Psoas muscle (tissue), 8 donors: ENCODE data around the gene TMEM271. TPM values are rescaled to one million over a fixed set of nuclear protein-coding genes. Genes with fewer than 3 reads are reported as not detected.

Experiments
- ATAC-seq, 4 donors: fragments of 200-7000 bp; cut with Tn5 transposase; one replicate each; pipeline ENCODE4 v1.9.1; 2020; ENCODE audit warnings: moderate library complexity in 3 of 4, mild to moderate bottlenecking in 2 of 4
- DNase-seq, 2 donors: peaks; one replicate each; pipeline ENCODE4 v3.0.0-alpha.2; 2020
- H3K27ac ChIP-seq: fragments of 200-600 bp; one replicate; pipeline ENCODE4 v1.8.0; 2022
- H3K27me3 ChIP-seq, 3 donors: fragments of 200-600 bp in 1 of 3; one replicate each; pipeline versions ENCODE4 v1.6.1 to v1.8.0; 2013 to 2022; ENCODE audit warnings: low read length in 2 of 3, mild to moderate bottlenecking in 2 of 3, moderate library complexity in 1 of 3; ENCODE audit not compliant: insufficient read depth in 3 of 3
- H3K36me3 ChIP-seq, 2 donors: fragments of 200-600 bp in 1 of 2; one replicate each; pipeline versions ENCODE4 v1.6.1 to v1.8.0; 2013 to 2022; ENCODE audit warnings: low read depth in 1 of 2, mild to moderate bottlenecking in 1 of 2, moderate library complexity in 1 of 2; ENCODE audit not compliant: insufficient read depth in 1 of 2
- H3K4me1 ChIP-seq: fragments of 200-600 bp; one replicate; pipeline ENCODE4 v1.8.0; 2022
- H3K4me3 ChIP-seq: fragments of 200-600 bp; one replicate; pipeline ENCODE4 v1.8.0; 2022; ENCODE audit warnings: mild to moderate bottlenecking
- H3K9me3 ChIP-seq: fragments of 200-600 bp; one replicate; pipeline ENCODE4 v1.8.0; 2022
- WGBS, 3 donors: extraction: QIAGEN DNeasy Blood & Tissue Kit; methylation state at CpG; one replicate each; pipeline versions ENCODE4 v1.1.6 to v1.1.7; 2013; 5-methylcytosine and 5-hydroxymethylcytosine counted together
- intact Hi-C, 2 donors: fragments of 100-400 bp; cut with DNase I; formaldehyde crosslinking; loops; one replicate each; pipeline versions ENCODE4 v1.11.0 to v1.14.2; 2022
- polyA plus RNA-seq, 3 donors: library from polyadenylated mRNA; stranded (reverse); fragments of 200-250 nt; gene quantifications; one replicate each; pipeline ENCODE4 v1.2.3, GENCODE V29; 2013
- total RNA-seq, 4 donors: library from RNA; stranded (reverse); fragmentation: NEBNext Ultra II Directional in 2 of 4; extraction: Animal tissue kit (Norgen Biotek cat#: 25700) in 2 of 4; gene quantifications; one replicate each; pipeline versions ENCODE4 v1.2.1 to v1.2.4, GENCODE V29; 2021 to 2023
- TF ChIP-seq, protein P1 (sequence below): fragments of 200-600 bp; IDR thresholded peaks from one replicate; pipeline ENCODE4 v1.8.0; 2022; ENCODE audit warnings: antibody characterized with exemption
- donor health status: healthy with polysubstance abuse.
- donor health status: DM: no; HTN: no; CAD: no; lungs with moderate emphysema.
- donor health status: Bipolar disorder and iron deficiency.
- donor health status: healthy.
- donor health status: DM: yes; HTN: yes; CAD: no.
- donor health status: DM: no; HTN: no; CAD: no.
- donor health status: DM: no; HTN: no; CAD: no.
- donor health status: DM: yes; HTN: yes; CAD: no.

Gene TMEM271
- total and polyA plus RNA-seq, 7 donors: not detected

DNA sequence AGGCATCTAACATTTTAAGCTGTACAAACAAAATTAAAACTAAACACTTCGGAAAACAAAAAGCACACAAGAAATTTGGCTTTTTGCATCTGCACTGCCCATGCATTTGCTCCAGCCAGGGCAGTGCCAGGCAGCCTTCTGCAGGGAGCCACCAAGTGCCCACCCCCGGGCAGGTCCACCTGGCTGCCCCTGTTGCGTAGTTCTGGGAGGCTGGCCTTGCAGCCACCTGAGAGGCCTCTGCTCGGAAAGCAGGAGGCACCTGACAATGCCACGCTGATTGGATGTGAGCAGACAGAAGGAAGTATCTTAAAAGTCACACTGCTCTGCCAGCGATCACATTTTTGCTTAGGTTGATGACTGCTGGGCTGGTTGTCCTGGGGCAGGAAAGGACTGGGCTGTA, 3.5 kb downstream of the TMEM271 start:
- intact Hi-C loops: no loop called here
- no peaks in the 10 kb centered on the region for H3K9me3 ChIP-seq
- TF ChIP-seq, protein P1, sequence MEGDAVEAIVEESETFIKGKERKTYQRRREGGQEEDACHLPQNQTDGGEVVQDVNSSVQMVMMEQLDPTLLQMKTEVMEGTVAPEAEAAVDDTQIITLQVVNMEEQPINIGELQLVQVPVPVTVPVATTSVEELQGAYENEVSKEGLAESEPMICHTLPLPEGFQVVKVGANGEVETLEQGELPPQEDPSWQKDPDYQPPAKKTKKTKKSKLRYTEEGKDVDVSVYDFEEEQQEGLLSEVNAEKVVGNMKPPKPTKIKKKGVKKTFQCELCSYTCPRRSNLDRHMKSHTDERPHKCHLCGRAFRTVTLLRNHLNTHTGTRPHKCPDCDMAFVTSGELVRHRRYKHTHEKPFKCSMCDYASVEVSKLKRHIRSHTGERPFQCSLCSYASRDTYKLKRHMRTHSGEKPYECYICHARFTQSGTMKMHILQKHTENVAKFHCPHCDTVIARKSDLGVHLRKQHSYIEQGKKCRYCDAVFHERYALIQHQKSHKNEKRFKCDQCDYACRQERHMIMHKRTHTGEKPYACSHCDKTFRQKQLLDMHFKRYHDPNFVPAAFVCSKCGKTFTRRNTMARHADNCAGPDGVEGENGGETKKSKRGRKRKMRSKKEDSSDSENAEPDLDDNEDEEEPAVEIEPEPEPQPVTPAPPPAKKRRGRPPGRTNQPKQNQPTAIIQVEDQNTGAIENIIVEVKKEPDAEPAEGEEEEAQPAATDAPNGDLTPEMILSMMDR: no peak
- no peak for ATAC-seq
- no peaks in the 10 kb centered on the region for H3K4me1 ChIP-seq
- H3K27me3 ChIP-seq: peaks cover 0 to 65% (median 18%) of the 10 kb centered on the region in 3 donors
- no peak overlapping the region for H3K27ac ChIP-seq
- no peak for DNase-seq
- WGBS, 3 donors: 81 to 86% (median 84%) methylated on average over 6 of the region's 6 CpGs
- H3K36me3 ChIP-seq: no peaks in the 10 kb centered on the region
- H3K4me3 ChIP-seq: no peak overlapping the region

DNA sequence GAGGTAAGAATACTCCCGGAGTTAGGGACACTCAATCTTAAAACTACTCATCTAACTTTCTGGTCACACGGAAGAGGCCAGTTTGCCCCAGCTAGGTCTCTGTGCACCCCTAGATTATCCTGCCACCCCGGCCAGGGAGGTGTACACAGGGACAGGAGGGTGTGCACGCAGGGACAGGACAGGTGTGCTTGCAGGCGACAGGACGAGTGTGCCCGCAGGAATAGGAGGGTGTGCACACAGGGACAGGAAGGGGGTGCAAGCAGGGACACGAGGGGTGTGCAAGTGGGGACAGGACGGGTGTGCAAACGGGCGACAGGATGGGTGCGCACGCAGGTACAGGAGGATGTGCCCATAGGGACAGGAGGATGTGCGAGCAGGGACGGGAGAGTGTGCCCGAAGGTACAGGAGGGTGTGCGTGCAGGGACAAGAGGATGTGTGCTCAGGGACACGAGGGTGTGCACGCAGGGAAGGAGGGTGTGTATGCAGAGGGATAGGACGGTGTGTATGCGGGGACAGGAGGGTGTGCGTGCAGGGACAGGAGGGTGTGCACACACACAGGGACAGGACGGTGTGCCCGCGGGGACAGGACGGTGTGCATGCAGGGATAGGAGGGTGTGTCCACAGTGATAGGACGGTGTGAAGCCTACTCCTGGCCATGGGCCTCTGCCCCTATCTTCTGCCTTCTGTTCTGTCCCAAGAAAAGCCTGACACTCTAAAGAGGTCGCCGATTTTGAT, 4.1 kb downstream of the TMEM271 start:
- TF ChIP-seq, protein P1: no peak
- WGBS, 3 donors: 81 to 82% (median 82%) methylated on average over 29 of the region's 29 CpGs

DNA sequence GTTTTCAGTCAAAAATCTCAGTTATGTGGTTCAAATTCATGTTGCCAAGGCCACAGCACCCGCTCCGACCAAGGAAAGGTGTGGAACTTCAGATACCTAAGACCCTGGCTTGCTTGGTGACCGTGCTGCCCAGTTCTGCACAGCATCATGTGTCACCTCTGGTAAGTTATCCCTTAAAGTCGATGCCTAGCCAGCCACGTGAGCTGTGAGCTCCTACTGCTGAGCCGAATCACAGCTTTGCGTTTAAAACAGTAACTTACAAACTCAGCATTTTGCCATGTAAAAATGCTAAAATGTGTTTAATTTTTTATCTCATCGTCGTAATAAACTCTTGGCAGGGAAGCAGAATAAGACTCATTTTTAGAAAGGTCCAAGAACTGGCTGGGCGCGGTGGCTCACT, 5.3 kb downstream of the TMEM271 start:
- Histone ChIP-seq H3K36me3 (no peaks in the 10 kb centered on the region), H3K4me1 (no peaks in the 10 kb centered on the region), H3K27ac (no peak overlapping the region), H3K4me3 (no peak overlapping the region), H3K9me3 (no peaks in the 10 kb centered on the region), H3K27me3 (peaks cover 0 to 62% (median 15%) of the 10 kb centered on the region in 3 donors)
- ATAC-seq (no peak), DNase-seq (no peak)
- TF ChIP-seq, protein P1: no peak
- 74 to 75% (median 74%) methylated on average over 11 of the region's 11 CpGs for WGBS, 3 donors
- intact Hi-C loops: no loop called here

More for the DNA sequence above, 4.1 kb downstream of the TMEM271 start:
- Histone ChIP-seq H3K4me3 (no peak overlapping the region), H3K4me1 (no peaks in the 10 kb centered on the region), H3K9me3 (no peaks in the 10 kb centered on the region), H3K36me3 (no peaks in the 10 kb centered on the region), H3K27me3 (peaks cover 0 to 62% (median 18%) of the 10 kb centered on the region in 3 donors), H3K27ac (no peak overlapping the region)
- ATAC-seq: no peak
- no peak for DNase-seq
- intact Hi-C loops: no loop called here

DNA sequence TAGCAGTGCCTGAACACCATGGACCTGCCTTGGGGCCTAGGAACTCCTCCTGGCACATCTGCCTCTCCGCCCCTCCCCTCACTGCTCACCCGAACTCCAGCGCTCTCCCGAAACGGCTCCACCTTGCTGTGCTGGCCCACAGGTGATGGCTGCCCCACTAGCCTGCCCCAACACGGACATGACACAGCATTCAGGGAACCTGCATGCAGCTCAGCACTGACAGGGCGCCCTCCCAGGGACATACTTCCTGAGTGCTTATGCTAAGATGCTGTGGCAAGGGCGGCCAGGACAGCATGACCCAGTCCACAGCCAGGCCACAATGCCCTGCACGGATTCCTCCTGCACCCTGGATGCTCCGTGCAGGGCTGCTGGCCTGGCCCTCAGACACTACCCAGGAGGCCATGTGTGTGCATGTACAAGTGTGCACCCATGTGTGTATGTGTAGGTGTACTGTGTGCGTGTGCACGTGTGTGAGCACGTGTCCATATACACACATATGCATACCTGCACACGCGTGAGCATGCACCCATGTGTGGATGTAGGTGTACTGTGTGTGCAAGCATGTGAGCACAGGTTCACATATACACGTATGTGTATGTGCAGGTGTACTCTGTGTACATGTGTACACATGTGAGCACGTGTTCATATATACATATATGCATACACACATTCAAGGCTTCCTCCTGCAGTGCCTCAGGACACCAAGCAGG, 6.0 kb downstream of the TMEM271 start:
- TF ChIP-seq, protein P1: no peak
- no peaks in the 10 kb centered on the region for H3K36me3 ChIP-seq
- peaks cover 0 to 56% (median 12%) of the 10 kb centered on the region in 3 donors for H3K27me3 ChIP-seq
- no peak for ATAC-seq
- no peaks in the 10 kb centered on the region for H3K9me3 ChIP-seq
- no peak for DNase-seq
- intact Hi-C loops: no loop called here
- H3K4me1 ChIP-seq: no peaks in the 10 kb centered on the region
- H3K4me3 ChIP-seq: no peak overlapping the region
- H3K27ac ChIP-seq: no peak overlapping the region
- WGBS, 3 donors: 68 to 77% (median 74%) methylated on average over 17 of the region's 17 CpGs
